Body of pancreas (tissue), 4 donors: Measurements from ENCODE around the gene FAM89B.

Experiments used
- POLR2A ChIP-seq, 3 donors: fragments of 450-650 bp; IDR thresholded peaks; one replicate each; pipeline ENCODE4 v1.6.1; 2016; ENCODE audit warnings: antibody characterized with exemption in 3 of 3, mild to moderate bottlenecking in 2 of 3
- TF ChIP-seq, protein P1 (sequence below), 7 experiments: fragments of 450-650 bp in 4 of 7; fragments of 200-600 bp in 3 of 7; sonication (generic) in 3 of 7; IDR thresholded peaks; one replicate each; pipeline ENCODE4 v1.5.1; 2016 to 2019; ENCODE audit warnings: antibody characterized with exemption in 7 of 7

DNA sequence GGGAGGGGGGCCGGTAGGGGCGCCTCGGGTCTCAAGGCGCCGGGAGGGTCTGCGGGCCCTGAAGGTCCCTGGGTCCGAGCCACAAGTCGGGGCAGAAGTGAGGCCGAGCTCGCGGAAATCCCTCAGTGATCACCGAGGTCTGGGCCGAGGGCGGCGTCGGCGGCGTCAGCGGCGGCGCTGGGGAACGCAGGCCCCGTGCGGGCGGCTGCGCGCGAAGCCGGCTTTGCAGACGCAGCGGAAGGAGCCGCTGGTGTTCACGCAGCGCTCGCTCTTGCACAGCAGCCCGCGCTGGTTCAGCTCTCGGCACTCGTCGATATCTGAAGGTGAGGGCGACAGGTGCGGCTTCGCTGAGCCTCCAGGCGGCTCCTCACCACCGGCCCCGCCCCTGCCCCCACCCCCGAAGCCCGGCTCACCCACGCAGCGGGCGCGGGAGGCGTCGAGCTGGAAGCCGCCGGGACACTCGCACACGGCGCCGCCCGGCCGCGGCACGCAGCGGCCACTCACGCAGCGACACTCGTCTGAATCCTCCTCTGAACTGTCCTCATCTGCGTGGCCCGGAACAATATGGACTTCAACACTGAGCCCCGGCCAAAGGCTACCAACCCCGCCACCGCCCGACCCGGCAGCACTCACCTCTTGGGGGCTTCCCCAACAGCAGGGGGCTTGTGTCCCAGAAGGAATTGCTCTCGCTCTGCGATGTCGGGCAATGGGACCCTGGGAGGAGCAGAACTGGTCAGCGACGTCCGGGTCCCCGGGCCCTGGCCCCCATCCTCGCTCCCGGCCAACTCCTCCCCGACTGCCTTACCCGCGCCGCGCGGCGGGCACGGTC is 33.2 kb upstream of the FAM89B start:
- TF ChIP-seq, protein P1, sequence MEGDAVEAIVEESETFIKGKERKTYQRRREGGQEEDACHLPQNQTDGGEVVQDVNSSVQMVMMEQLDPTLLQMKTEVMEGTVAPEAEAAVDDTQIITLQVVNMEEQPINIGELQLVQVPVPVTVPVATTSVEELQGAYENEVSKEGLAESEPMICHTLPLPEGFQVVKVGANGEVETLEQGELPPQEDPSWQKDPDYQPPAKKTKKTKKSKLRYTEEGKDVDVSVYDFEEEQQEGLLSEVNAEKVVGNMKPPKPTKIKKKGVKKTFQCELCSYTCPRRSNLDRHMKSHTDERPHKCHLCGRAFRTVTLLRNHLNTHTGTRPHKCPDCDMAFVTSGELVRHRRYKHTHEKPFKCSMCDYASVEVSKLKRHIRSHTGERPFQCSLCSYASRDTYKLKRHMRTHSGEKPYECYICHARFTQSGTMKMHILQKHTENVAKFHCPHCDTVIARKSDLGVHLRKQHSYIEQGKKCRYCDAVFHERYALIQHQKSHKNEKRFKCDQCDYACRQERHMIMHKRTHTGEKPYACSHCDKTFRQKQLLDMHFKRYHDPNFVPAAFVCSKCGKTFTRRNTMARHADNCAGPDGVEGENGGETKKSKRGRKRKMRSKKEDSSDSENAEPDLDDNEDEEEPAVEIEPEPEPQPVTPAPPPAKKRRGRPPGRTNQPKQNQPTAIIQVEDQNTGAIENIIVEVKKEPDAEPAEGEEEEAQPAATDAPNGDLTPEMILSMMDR (IDR thresholded peaks at IDR 0.05), result no peak
- TF ChIP-seq POLR2A (IDR thresholded peaks at IDR 0.05), result no peak
